Smooth muscle cell (in vitro differentiated cells): Measurements from ENCODE around the gene ANGPTL2. TPM values are rescaled to one million over a fixed set of nuclear protein-coding genes. Genes with fewer than 3 reads are reported as not detected.

Source experiments
- DNase-seq: peaks from one replicate; lab custom pipeline; 2025; ENCODE audit not compliant: unreplicated experiment; lab: John Stamatoyannopoulos, UW
- H2AFZ ChIP-seq: fragments of 200-600 bp; sonication (generic); 2 replicates; pipeline ENCODE4 v1.6.0; 2016; ENCODE audit warnings: antibody characterized with exemption, low read depth, mild to moderate bottlenecking
- H3F3A ChIP-seq: fragments of 200-600 bp; sonication (generic); 2 replicates; pipeline ENCODE4 v1.6.0; 2017; ENCODE audit warnings: antibody characterized with exemption, low read depth
- H3K27ac ChIP-seq: fragments of 200-600 bp; sonication (generic); 2 replicates; pipeline ENCODE4 v1.5.1; 2016; ENCODE audit warnings: low read depth, mild to moderate bottlenecking
- H3K27me3 ChIP-seq: fragments of 200-600 bp; sonication (generic); 2 replicates; pipeline ENCODE4 v1.6.1; 2016; ENCODE audit warnings: low read depth, mild to moderate bottlenecking
- H3K36me3 ChIP-seq: fragments of 200-600 bp; sonication (generic); 2 replicates; pipeline ENCODE4 v1.5.1; 2016; ENCODE audit warnings: low read depth
- H3K4me1 ChIP-seq: fragments of 200-600 bp; sonication (generic); 2 replicates; pipeline ENCODE4 v1.5.1; 2016; ENCODE audit warnings: low read depth
- H3K4me2 ChIP-seq: fragments of 200-600 bp; sonication (generic); 2 replicates; pipeline ENCODE4 v1.6.0; 2016; ENCODE audit warnings: mild to moderate bottlenecking
- H3K4me3 ChIP-seq: fragments of 200-600 bp; sonication (generic); 2 replicates; pipeline ENCODE4 v1.5.1; 2016; ENCODE audit warnings: mild to moderate bottlenecking
- H3K79me2 ChIP-seq: fragments of 200-600 bp; sonication (generic); 2 replicates; pipeline ENCODE4 v1.6.0; 2016; ENCODE audit warnings: low read depth, mild to moderate bottlenecking
- H3K9ac ChIP-seq: fragments of 200-600 bp; sonication (generic); 2 replicates; pipeline ENCODE4 v1.6.0; 2016; ENCODE audit warnings: low read depth
- H3K9me3 ChIP-seq: fragments of 200-600 bp; sonication (generic); replicated peaks from 2 replicates; pipeline ENCODE4 v1.5.1; 2016; ENCODE audit warnings: low read depth
- H4K20me1 ChIP-seq: fragments of 200-600 bp; sonication (generic); 2 replicates; pipeline ENCODE4 v1.6.0; 2016; ENCODE audit warnings: low read depth
- CTCF ChIP-seq: fragments of 200-600 bp; sonication (generic); IDR thresholded peaks from 2 replicates; pipeline ENCODE4 v1.5.1; 2017; ENCODE audit warnings: borderline replicate concordance, mild to moderate bottlenecking, antibody characterized with exemption; ENCODE audit not compliant: insufficient read depth, poor library complexity, severe bottlenecking
- WGBS: methylation state at CpG from one replicate; pipeline ENCODE4 v1.1.7; 2016; ENCODE audit warnings: low lambda C conversion rate; 5-methylcytosine and 5-hydroxymethylcytosine counted together
- polyA plus RNA-seq: library from polyadenylated mRNA; unstranded; fragments of >200 nt; fragmentation: Nextera tagmentation; extraction: Ambion mirVana; gene quantifications from 2 replicates; pipeline ENCODE4 v1.2.1, GENCODE V29; 2016
- total RNA-seq: library from RNA; depleted of rRNA; stranded (reverse); fragments of >200 nt; gene quantifications from 2 replicates; pipeline ENCODE4 v1.2.3, GENCODE V29; 2014

Gene ANGPTL2
- total and polyA plus RNA-seq, 2 experiments from 2014 or later, result 16.1 to 18.7 TPM

GRCh38 chr9:127137640-127138360 lies 15.4 kb upstream of the ANGPTL2 start:
- Histone ChIP-seq H2AFZ (no peak overlapping the region), H3K27ac (no peak overlapping the region), H3K4me2 (no peak overlapping the region), H3F3A (peaks cover 15% of the 10 kb centered on the region), H3K36me3 (no peaks in the 10 kb centered on the region), H4K20me1 (no peaks in the 10 kb centered on the region), H3K9ac (no peak overlapping the region), H3K9me3 (no peaks in the 10 kb centered on the region), H3K4me3 (no peak overlapping the region), H3K4me1 (peaks cover 21% of the 10 kb centered on the region), H3K79me2 (no peaks in the 10 kb centered on the region), H3K27me3 (no peaks in the 10 kb centered on the region)
- WGBS, result 85% methylated on average over 11 of the region's 11 CpGs
- no peak for TF ChIP-seq CTCF
- no peak for DNase-seq

GRCh38 chr9:127136880-127137639 lies 14.6 kb upstream of the ANGPTL2 start:
- no peak for TF ChIP-seq CTCF
- H3K9ac ChIP-seq, result no peak overlapping the region
- WGBS, result 92% methylated on average over 5 of the region's 5 CpGs

GRCh38 chr9:127136081-127136879 lies 13.8 kb upstream of the ANGPTL2 start:
- Histone ChIP-seq H4K20me1 (no peaks in the 10 kb centered on the region), H2AFZ (no peak overlapping the region), H3K27me3 (no peaks in the 10 kb centered on the region), H3K9ac (no peak overlapping the region), H3K27ac (no peak overlapping the region), H3K79me2 (no peaks in the 10 kb centered on the region), H3K36me3 (no peaks in the 10 kb centered on the region), H3F3A (peaks cover 24% of the 10 kb centered on the region), H3K4me2 (no peak overlapping the region), H3K9me3 (no peaks in the 10 kb centered on the region), H3K4me1 (peaks cover 19% of the 10 kb centered on the region), H3K4me3 (no peak overlapping the region)
- DNase-seq, result no peak
- TF ChIP-seq CTCF, result no peak
- WGBS, result 95% methylated on average over 8 of the region's 8 CpGs

More at GRCh38 chr9:127136880-127137639, 14.6 kb upstream of the ANGPTL2 start:
- Histone ChIP-seq H2AFZ (no peak overlapping the region), H3K9me3 (no peaks in the 10 kb centered on the region), H3K4me2 (no peak overlapping the region), H3K27ac (no peak overlapping the region), H3K36me3 (no peaks in the 10 kb centered on the region), H4K20me1 (no peaks in the 10 kb centered on the region), H3K4me1 (peaks cover 15% of the 10 kb centered on the region), H3K4me3 (no peak overlapping the region), H3F3A (peaks cover 17% of the 10 kb centered on the region), H3K79me2 (no peaks in the 10 kb centered on the region), H3K27me3 (no peaks in the 10 kb centered on the region)
- DNase-seq, result no peak
